Measurements from ENCODE around the gene BRSK2.
A peak's percentile ranks its signal among the peaks of the same experiment; 100 is the strongest.

Gene BRSK2

DNA sequence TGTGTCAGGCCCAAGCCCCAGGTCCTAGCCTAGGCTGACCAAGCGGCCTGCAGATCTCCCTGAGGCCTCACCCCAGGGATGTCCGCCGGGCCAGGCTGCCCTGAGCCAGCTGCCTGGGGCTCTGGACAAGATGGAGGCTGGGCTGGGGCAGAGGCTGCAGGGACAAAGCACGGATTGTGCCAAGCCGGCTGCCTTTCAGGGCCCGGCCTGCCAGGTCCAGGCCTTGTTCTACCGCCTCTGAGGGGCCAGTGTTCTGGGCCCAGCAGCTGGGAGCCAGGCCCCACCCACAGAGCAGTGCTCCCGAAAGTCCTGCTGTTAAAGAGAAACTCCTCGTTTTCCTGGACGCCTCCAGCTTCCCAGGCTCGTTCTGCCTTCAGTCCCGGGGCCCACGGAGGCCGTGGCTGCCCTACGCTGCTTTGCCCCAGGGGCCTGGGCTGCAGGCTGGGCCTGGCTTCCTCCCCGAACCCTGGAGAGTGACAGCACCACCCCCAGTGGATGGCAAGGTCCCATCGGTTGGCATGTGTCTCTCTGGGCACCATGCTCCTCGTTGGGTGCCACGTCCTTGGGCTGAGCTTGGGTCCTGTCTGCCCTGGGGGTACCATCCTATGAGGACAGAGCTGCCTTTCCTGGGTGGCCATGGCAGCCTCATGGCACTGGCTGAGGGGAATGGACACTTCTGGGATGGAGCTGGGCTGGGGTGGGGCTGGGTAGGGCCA, 7.6 kb downstream of the BRSK2 start:
- DNase-seq (ENCODE audit: low read depth) = no peak

DNA sequence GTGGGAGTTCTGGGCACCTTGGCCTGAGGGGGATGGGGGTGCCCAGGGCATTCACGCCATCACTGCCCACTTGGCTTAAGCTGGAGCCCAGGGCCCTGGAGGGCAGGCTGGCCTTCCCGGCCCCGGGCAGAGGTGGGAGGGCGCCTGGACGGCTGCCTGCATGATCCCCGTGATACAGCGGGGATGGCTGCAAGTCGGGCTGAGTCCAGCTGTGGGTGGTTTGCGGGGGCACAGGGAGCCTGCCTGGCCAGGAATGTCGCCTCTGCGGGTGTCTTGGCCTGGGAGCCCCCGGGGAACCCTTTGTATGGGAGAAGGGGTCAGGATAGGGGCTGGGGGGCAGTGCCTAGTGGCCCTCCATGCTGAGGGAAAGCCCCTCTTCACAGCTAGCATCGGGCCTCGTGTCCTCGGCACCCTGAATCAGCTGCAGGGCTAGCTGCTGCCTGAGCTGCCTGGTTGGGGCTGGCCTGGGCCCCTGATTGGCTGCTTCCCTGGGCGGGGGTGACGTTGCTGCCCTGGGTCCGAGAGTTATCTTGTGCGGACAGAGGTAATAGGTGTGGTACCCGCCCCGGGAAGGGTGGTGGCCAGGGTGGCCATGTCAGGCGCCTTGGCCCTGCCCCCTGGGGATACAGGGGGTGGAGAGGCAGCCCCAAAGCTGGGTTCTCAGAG, 8.3 kb downstream of the BRSK2 start:
- DNase-seq (ENCODE audit: low read depth) = no peak

DNA sequence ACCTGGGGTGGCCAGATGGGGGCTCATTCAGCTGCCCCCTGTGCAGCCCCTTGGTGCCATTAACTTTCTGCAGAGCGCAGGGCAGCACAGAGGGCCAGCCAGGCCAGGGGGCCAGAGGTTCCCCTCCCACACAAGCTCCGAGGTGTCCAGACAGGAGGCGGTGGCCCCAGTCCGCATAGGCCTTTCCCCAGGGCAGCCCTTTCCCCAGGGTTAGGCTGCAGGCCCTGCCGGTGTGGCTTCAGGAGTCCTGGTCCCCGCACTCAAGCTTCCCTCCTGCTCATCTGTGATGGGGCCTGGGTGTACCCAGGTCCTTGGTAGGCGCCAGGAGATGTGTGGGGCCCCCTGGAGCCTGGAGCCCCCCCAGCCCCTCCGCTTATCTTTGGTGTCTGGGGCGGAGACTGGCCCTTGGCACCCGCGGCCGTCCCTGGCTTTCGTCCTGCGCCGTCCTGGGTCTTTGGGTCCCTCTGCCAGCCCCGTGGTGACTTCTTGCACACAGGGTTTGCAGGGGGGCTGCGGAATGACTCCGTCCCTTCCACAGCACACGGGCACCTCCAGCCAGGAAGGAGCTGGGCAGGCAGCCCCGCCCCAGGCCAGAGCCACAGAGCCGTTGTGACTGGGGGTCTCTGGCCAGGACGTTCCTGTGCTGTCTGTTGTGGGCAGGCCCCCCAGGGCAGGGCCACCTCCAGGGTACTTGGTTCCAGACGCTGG, 8.9 kb downstream of the BRSK2 start:
- no peak for DNase-seq (ENCODE audit: low read depth)

DNA sequence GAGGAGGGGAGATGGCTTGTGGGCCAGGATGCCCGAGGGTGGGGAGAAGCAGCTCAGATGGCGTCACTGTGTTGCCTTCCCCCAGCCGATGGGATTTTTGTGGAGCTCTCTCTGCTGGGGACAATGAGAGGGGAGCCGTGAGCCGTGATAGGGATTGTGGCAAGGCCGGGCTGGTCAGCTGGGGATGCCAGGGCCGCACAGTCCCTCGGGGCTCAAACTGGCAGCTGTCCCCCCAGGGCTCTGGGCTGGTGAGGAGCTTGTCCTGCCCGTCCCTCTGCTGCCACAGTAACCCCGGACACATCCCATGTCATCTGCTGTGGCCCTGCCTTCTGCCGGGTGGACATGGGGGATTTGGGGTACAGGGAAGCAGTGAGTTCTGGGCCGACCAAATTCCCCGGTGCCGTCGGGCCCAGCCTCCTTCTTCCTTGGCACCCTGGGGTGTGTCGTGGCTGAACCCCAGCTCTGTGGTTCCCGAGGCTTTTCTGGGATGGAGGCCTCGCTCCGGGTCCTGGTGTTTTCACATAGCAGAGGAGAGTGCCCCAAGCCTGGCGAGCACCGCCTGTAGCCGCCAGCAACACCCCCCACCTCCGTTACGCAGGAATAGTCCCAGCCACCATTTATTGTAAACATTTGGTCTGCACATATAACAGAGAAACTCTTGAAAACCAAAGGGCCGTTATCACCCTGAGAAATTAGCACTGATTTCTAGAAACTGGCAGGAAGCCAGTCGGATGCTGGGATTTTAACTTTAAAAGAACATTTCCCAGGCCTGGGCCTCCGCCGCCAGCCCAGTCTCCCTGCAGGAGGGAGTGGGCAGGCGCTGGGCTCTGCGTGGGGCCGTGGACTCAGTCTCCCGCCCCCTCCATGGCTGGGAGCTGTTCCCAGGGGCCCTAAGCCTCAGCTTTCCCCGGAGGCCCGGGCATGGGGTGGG, 9.9 kb downstream of the BRSK2 start:
- DNase-seq (ENCODE audit: low read depth) = no peak

DNA sequence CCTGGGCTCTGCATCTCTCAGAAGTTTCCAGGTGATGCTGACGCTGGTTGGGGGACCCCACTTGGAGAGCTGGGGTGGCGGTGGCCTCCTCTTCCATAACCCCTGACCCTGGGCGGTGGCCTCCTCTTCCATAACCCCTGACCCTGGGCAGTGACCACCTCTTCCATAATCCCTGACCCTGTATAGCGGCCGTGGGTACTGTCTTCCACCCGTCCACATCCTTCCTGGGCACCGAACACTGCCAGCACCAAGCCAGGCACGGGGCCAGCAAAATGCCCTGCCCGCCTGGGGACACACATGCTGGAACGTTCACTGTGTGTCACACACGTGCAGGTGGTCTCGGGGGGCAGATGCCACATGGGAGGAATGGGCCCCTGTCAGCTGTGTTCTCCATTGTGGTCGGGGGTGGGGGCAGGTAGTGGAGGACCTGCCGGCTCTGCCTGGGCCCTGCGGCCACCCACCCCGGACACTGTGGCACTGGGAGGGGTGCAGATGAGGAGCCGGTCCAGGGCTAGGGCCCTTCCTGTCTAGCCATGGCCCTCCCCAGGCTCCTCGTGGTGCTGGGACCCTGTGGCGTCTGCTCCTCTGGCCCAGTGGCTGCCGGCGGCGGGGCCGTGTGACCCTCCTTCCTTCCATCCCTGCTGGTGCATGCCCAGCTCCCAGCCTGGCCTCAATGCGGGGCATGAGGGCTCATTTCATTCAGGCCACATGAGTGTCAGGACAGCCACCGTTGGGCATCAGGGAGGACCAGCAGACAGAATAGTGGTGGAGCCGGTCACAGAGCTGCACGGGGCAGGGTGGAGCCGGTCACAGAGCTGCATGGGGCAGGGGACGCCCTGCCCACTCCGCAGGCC, 10.8 kb downstream of the BRSK2 start:
- DNase-seq (ENCODE audit: low read depth) = no peak

DNA sequence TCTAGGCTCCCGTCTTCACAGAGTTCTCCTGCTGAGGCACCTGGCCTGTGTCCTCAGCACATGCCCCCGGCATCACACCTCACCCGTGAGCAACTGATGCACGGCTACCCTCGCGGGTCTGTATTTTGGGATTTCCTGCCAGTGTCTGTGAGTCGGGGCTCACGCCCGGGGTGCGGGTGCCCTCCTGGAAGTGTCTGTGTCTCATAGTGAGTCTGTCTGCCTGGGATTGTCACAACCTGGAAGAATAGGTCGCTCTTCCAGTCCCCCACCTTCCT, 11.4 kb downstream of the BRSK2 start:
- DNase-seq (ENCODE audit: low read depth) = no peak

DNA sequence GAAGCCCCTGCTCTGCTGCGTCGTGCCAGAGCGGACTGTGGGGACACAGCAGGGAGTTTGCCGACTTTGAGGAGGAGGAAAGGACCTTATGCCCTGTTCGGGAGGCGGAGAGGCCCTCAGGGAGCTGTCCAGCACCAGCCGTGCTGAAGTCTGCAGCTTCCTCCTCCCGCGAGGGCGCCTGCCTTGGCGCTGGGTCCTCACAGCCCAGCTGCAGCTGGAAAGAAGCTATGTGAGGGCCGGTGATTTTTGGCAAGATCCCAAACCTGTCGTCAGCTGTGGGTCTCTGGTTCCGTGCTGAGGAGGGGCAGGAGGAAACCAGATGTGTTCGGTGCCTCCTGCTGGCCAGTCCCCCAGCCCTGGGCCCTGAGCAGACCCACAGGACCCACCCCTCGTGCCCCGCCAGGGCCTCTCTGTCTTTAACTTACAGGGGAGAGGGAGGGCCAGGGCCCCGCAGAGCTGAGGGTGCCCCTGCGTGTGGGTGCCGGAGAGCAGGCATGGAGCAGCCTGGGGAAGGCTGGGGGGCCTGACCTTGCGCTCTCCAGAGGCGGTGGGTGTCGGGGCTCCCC, 12.0 kb downstream of the BRSK2 start:
- peak; percentile 24 for DNase-seq (ENCODE audit: low read depth)

DNA sequence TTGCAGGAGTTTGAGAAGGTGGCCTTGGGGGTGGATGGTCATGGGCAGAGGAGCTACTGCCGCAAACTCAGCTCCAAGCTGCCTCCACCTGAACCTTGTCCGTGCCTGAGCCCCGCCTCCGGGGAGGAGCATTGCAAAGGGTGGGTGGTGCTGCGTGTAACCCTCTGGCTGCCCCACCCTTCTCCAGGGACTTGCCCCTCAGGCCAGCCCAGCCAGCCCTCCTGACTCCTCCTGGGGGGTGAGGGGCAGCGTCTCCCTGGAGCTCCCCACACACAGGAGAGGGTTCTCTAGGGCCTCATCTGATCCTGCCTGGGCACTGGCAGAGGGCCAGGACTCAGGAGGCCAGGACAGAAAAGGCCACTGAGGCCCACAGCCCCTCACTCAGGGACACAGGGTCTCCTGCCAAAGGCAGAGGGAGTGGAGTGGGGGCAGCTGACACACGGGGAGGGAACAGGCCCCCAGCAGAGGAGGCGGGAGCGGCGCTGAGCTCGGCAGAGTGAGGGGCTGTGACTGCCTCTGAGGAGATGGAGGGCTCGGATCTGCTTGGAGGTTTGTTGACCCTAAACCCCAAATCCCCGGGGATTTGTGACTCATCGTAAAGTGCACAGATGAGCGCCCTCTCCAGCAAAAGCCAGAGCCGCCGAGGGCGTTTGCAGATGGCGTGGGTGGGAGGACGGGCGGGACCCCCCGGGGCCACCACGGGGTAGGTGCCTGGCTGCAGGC, 12.8 kb downstream of the BRSK2 start:
- DNase-seq (ENCODE audit: low read depth) = no peak

DNA sequence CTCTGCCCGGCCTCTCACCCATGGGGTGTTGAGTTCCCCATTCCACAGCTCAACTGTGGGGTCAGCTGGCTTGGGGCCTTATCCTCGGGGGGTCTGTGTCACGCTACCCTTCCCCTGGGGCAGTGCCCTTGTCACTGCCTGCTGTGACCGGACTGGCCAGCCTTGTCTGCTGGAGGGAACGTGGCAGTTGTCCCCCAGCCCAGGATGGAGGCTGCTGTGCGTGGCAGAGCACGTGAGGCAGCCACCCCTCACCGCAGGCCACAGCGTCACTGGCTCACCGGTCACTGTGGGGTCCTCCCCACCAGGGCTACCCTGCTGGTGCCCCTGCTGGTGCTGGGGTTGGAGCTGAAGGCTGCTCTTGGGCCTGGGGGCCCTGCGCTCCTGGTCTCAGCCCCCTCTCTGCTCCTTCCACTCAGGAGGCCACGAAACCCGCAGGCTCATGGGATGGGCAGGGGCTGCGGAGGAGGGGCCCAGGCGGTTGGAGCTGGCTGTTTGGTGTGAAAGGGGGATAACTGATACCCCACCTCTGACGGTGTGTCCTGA, 13.4 kb downstream of the BRSK2 start:
- no peak for DNase-seq (ENCODE audit: low read depth)

DNA sequence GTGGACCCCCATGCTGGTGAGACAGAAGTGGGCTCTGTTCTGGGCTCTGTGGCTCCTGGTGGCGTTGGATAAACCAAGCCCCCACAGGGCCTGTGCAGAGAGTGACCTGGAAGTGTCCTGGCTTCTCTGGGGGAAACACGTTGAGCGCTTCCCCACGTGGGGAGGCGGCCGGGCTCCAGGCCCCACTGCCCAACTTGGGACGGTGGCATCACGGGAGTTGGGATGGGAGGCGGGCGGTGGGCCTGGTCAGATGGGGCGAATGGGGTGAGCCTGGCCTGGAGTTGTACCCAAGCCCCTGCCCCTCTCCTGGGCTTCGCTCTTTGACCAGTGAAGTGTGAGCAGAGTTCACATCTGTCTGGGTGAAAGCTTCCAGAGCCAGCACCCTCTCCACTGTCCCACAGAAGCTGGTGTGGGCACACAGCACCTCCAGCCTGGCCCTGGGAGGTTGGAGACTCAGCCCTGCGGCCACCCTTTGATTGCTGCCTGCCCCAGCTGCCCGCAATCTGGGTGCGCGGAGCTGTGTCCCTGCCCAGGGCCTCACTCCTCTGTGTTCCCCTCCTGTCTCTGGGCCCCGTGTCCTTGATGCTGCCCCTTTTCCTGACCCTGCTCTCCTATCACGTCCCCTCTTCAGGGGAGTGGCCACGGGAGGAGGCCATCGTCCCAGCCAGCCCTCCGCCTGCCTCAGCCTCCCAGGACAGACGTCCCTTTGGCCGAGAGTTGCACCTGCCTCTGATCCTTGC, 14.2 kb downstream of the BRSK2 start:
- no peak for DNase-seq (ENCODE audit: low read depth)

DNA sequence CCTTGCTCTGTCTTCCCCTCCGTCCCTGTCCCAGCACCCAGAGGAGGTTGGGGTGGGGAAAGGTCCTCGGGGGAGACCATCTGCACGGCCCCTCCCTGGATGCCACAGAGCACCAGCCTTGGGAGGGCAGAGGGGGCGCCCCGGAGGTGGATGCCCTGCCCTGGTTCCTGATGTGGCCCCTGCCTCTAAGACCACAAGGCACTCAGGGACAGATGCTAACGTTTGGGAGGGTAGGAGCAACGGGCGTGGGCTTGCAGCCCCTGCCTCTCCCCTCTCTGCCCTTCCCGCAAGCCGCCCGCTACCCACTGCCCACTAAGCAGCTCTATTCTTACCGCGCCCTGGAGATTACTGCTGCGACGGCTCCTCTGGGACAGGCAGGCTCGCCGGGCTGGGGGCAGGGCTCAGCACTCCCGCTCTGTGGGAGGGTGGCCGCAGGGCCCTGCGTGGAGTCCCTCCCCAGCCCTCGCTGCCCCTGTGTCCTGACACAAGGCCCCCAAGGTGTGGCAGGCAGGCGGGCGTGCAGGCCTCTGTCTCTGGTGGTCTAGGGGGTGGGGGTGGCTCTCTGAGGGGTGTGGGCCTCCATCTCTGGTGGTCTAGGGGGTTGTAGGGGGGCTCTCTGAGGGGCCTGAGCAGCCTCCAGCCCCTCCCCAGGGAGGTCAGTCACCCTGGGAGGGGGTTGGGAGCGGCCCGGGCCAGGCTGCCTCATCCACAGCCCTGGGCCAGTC, 14.9 kb downstream of the BRSK2 start:
- DNase-seq (ENCODE audit: low read depth) = no peak

DNA sequence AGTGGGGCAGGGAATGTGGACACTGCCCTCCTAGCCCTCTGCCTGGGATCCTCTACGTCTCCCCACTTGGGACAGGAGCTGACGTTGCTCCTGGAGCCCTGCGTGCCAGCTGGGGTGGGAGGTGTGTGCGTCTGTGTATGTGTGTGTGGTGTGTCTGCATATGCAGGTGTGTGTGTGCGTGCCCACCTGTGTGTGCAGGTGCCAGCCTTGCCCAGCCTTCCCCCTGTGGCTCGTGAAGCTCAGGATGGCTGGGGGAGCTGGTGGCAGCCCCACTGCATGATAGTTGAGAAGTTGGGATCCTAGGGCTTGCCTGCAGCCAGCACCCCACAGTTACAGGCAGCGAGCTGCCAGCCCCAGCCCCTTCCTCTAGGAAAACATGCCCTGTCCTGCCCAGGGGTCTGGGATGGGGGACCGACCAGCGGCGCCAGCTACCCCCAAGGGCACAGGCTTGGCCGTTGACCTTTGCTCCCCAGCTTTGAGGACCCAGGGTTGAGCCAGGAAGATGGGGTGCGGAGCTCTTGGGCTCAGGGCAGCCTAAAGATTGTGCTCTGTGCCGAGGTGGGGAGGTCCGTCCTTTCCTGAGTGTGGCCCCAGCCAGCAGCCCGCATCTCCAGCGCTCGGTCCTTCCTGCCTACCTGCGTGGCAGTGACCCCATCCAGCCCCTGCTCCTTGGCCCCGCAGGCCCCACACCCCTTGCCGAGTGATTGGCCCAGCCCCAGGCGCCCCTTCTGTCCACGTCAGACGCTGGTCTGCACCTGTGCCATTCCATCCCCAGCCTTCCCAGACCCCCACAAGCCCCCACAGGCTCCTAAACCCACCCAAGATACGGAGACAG, 15.7 kb downstream of the BRSK2 start:
- DNase-seq (ENCODE audit: low read depth) = no peak

DNA sequence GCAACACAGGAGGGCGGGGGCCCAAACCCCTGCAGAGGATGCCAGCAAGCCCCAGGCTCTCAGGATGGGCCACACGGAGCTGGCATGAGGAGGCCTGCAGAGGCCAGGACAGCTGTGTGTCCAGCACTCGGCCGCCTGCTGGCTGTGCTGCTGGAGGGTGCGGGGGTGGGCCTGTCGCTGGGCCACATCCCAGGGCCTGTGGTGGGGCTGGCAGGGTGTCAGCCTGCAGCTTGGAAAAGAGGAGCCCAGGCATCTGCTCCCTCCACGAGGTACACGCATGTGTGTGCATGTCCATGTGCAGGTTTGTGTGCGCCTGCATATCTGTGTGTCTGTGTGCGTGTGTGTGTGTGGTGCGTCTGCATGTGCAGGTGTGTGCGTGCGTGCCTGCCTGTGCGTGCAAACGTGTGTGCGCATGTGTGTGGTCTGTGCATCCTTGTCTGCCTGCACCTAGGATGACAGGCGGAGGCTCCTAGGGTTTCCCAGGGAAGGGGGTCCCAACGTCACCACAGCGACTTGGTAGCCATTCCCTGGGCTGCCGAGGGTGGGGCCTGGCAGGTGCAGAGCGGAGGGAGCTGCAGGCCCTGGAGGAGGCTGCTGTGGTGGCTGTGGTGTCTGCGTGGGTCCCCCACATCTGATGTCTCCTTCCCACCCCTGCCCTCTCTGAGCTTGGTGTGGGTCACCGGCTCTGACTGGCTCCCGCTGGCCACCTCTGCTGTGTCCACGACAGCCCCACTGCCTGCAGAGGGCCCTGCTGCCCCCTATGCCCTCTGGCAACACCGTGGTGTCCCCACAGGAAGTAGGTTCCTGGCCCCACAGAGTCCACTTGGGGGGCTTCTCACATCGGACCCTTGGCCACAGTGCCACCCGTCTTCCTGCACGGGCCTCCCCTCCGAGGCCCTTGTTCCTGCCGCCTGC, 17.1 kb downstream of the BRSK2 start:
- DNase-seq (ENCODE audit: low read depth) = no peak

DNA sequence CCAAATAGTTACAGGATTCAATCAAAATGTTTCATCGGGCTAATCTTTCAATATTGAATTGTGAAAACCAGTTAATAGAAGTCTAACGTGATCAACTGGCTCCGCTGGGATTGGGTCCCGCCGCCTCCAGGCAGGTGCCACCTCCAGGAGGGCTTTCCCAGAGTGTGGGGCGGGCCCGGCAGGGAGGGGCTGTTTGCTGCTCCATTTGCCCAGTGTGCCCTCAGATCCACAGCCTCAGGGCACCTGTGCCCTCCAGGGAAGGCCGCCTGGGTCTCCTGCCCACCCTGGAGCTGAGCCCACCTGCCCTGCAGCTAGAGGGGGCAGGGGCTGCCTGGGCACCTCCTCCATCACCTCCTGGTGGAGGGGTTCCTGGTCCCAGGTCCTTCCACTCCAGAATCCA, 17.9 kb downstream of the BRSK2 start:
- DNase-seq (ENCODE audit: low read depth) = no peak

DNA sequence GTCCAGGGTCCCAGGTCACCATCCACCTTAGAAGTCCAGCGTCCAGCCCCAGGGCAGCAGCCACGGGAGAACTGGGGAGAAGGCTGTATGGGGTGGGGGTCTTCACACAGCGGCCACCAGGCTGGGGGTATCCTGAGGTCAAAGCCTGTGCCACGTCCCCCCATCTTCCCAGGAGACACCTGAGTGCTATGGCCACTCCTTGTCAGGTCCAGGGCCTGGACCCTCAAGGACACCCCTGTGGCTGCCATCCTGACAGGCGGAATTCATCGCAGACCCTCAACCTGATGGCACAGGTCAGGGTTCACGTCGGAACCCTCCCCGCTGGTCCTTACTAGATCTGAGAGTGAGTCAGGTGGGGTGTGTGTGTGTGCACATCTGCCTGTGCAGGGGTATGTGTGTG, 18.6 kb downstream of the BRSK2 start:
- DNase-seq (ENCODE audit: low read depth) = no peak

DNA sequence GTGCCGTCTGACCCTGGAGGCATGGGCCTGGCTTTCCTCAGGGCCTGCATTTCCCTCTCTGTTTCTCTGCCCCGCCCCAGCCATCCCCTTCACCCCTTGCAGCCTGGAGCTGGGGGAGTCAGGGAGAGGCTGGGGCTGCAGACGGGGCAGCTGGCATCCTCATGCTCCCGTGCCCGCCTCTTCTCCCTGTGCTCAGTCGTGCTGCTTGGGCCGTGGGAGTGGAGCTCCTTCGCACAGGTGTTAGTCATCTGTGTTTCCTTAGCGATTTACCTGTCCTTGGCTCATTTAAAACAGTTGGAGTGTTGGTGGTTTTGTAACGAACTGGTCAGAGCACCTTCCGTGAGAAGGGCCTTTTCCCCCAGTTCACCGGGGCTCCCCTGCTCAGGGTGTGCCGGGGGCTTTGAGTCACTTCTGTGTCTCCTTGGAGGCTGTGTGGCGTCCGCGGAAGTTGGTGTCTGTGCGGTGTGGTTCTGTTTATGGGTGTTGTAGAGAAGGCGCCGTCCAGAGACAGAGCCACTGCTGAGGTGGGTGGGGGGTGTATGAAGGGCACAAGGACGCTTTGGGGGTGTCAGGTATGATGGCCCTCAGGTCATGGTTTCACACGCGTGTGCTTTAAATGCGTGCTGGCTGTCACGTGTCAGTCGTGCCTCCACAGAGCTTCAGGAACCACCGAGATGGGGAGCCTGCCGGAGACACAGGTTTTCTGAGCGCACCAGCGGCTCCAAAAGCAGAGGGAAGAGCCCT, 19.5 kb downstream of the BRSK2 start:
- no peak for DNase-seq (ENCODE audit: low read depth)

All from activated T-cell treated with anti-CD3 and anti-CD28 coated beads for 48 hours (primary cell).